ENCODE data around the gene HPN.

DNA sequence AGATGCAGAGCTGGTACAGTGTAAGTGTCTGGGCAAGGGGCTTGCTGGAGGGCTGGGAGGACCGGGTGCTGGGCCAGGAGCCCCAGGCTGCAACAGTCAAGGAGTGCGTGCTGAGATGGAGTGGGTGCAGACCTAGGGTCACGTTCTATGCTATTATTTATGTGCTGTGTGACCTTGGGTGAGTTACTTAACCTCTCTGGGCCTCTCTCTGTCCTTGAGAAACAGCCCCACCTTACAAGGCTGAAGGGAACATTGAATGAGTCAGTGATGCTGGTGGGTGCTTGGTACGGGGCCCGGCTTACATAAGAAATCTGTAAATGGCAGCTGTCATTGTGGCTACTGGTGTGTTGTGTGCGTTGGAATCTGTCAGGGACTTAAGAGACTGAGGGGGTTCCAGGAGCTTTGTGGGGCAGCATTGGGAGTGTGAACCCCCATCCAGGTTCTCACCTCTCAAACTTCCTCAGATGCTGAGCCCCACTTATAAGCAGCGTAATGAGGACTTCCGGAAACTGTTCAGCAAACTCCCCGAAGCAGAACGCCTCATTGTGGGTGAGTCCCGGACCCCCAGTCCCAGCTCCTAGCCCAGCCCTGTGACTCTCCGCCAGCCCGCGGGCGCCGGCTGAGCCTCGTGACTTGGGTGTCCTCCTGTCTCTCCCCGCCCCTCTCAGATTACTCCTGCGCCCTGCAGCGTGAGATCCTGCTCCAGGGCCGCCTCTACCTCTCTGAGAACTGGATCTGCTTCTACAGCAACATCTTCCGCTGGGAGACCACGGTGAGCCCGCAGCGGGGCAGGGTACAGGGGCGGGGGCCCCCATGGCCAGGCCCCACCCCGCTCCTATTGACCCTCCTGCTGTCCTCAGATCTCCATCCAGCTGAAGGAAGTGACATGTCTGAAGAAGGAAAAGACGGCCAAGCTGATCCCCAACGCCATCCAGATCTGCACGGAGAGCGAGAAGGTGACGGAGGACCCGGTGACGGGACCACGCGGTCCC is 31.8 kb upstream of the HPN start:
- TF ChIP-seq, protein P1, sequence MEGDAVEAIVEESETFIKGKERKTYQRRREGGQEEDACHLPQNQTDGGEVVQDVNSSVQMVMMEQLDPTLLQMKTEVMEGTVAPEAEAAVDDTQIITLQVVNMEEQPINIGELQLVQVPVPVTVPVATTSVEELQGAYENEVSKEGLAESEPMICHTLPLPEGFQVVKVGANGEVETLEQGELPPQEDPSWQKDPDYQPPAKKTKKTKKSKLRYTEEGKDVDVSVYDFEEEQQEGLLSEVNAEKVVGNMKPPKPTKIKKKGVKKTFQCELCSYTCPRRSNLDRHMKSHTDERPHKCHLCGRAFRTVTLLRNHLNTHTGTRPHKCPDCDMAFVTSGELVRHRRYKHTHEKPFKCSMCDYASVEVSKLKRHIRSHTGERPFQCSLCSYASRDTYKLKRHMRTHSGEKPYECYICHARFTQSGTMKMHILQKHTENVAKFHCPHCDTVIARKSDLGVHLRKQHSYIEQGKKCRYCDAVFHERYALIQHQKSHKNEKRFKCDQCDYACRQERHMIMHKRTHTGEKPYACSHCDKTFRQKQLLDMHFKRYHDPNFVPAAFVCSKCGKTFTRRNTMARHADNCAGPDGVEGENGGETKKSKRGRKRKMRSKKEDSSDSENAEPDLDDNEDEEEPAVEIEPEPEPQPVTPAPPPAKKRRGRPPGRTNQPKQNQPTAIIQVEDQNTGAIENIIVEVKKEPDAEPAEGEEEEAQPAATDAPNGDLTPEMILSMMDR (conservative IDR thresholded peaks at IDR 0.05; ENCODE audit: low read length) = no peak
- no peak for TF ChIP-seq EZH2phosphoT487 (IDR thresholded peaks at IDR 0.05; ENCODE audit: borderline replicate concordance)

All from Loucy (cell line).